Choroid plexus epithelial cell (primary cell): Measurements from ENCODE around the gene MPHOSPH9.

Experiments used
- DNase-seq: peaks from one replicate; pipeline ENCODE4 v3.0.0-alpha.2; 2010; ENCODE audit warnings: low read depth
- H3K4me3 ChIP-seq: 2 replicates; pipeline ENCODE4 v1.5.1; 2011; ENCODE audit warnings: low read depth, mild to moderate bottlenecking, control low read depth, low read length, moderate library complexity
- CTCF ChIP-seq: conservative IDR thresholded peaks from 2 replicates; pipeline ENCODE4 v1.5.1; 2011; ENCODE audit warnings: low read depth, mild to moderate bottlenecking, control low read depth, inconsistent platforms, low read length, moderate library complexity

Gene MPHOSPH9

GRCh38 chr12:123148655-123149054, 84.3 kb downstream of the MPHOSPH9 start:
- no peak overlapping the region for H3K4me3 ChIP-seq
- no peak for TF ChIP-seq CTCF
- DNase-seq, result no peak

- no peak overlapping the region for H3K4me3 ChIP-seq
- DNase-seq, result no peak
- TF ChIP-seq CTCF, result no peak
These were observed 84.7 kb downstream of the MPHOSPH9 start for GRCh38 chr12:123148223-123148622.

- H3K4me3 ChIP-seq, result no peak overlapping the region
- TF ChIP-seq CTCF, result no peak
- no peak for DNase-seq
These were observed 87.7 kb downstream of the MPHOSPH9 start for GRCh38 chr12:123145211-123145610.

GRCh38 chr12:123143736-123144461, 89.0 kb downstream of the MPHOSPH9 start:
- no peak overlapping the region for H3K4me3 ChIP-seq
- no peak for TF ChIP-seq CTCF
- no peak for DNase-seq

GRCh38 chr12:123142921-123143735, 89.8 kb downstream of the MPHOSPH9 start:
- no peak for TF ChIP-seq CTCF
- DNase-seq, result peak; percentile 49
- no peak overlapping the region for H3K4me3 ChIP-seq

- no peak for TF ChIP-seq CTCF
- H3K4me3 ChIP-seq, result no peak overlapping the region
- DNase-seq, result no peak
These were observed 90.5 kb downstream of the MPHOSPH9 start for GRCh38 chr12:123142518-123142840.
